H1 (cell line): ENCODE measurements around the gene MTFP1. TPM values are rescaled to one million over a fixed set of nuclear protein-coding genes. Genes with fewer than 3 reads are reported as not detected.

ENCODE experiments used
- FOSL1 ChIP-seq: IDR thresholded peaks from 2 replicates; pipeline ENCODE4 v1.6.1; 2011; ENCODE audit warnings: mild to moderate bottlenecking, low read depth, low read length, moderate library complexity; ENCODE audit not compliant: insufficient read depth
- SIX5 ChIP-seq: IDR thresholded peaks from 2 replicates; pipeline ENCODE4 v1.6.1; 2011; ENCODE audit warnings: mild to moderate bottlenecking, low read depth, low read length
- polyA plus RNA-seq, 7 experiments: library from polyadenylated mRNA; depleted of rRNA in 3 of 7; stranded (reverse) in 5 of 7; unstranded in 2 of 7; fragments of >200 nt in 5 of 7; fragments of 200-250 nt in 2 of 7; gene quantifications; 1 replicate in 5 of 7; 2 replicates in 1 of 7; 4 replicates in 1 of 7; pipeline versions ENCODE4 v1.2.1 to v1.2.3, GENCODE V29; 2011 to 2013; ENCODE audit warnings: missing spikeins in 2 of 7, mixed read lengths in 2 of 7
- total RNA-seq: library from RNA; stranded (reverse); fragmentation: NEBNext Ultra II Directional; extraction: Animal tissue kit (Norgen Biotek cat#: 25700); gene quantifications from 2 replicates; pipeline ENCODE4 v1.2.1, GENCODE V29; 2021
- TF ChIP-seq, protein P1 (sequence below): fragments of 300-600 bp; sonication (generic); IDR thresholded peaks from 2 replicates; pipeline ENCODE4 v1.7.1; 2012; ENCODE audit warnings: low read length, moderate library complexity, mild to moderate bottlenecking, inconsistent platforms; ENCODE audit not compliant: insufficient replicate concordance
- TF ChIP-seq, protein P2 (sequence below), 3 experiments: IDR thresholded peaks; 1 replicate in 2 of 3; 2 replicates in 1 of 3; pipeline versions ENCODE4 v1.5.1 to v1.6.1; 2011; ENCODE audit warnings: low read length in 3 of 3, mild to moderate bottlenecking in 3 of 3, inconsistent platforms in 2 of 3, low read depth in 1 of 3, moderate library complexity in 1 of 3; ENCODE audit not compliant: insufficient read depth in 1 of 3; ENCODE audit errors: control extremely low read depth in 1 of 3
- TF ChIP-seq, protein P3 (sequence below): IDR thresholded peaks from 2 replicates; pipeline ENCODE4 v1.6.1; 2012; ENCODE audit warnings: low read length, inconsistent platforms

MTFP1 gene
- total and polyA plus RNA-seq, 2 of the 8 experiments (the other 6 are each of a cell fraction or from before 2014, with no cell fraction given): 59.8 to 98.8 TPM

DNA sequence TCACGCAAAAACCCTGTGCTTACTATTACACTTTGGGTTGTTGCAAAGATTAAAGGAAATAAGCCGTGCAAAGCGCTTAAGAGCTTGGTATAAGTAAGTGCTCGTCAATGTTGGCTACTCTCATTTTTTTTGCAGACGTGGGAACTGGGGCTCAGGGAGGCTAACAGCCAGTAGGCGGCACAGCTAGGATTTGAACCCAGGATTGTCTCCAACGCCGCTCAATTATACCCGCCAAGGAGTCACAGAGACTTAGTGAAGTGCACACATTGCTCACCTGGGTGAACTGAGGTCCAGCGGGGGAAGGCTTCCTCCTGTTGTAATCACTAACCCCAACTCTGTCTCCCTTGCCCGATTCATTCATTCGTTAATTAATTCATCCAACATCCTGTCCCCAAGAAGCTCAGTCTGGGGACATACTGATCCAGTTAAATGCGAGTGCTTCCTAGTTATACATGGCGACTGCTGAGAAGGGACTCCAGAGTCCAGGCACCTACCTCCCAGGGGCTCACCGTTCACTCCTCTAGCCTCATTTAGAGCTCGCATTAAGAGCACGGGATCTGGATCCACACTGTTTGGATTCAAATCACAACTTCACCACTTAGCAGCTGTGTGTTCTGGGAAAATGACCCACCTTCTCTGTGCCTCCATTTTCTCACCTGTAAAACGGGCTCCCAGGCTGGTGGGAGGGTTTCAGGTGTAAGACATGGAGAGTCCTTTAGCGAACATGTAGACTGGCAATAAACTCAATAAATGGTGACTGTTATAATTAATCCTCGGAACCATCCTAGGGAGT is 838 bp upstream of the MTFP1 start (continued):
- TF ChIP-seq, protein P1, sequence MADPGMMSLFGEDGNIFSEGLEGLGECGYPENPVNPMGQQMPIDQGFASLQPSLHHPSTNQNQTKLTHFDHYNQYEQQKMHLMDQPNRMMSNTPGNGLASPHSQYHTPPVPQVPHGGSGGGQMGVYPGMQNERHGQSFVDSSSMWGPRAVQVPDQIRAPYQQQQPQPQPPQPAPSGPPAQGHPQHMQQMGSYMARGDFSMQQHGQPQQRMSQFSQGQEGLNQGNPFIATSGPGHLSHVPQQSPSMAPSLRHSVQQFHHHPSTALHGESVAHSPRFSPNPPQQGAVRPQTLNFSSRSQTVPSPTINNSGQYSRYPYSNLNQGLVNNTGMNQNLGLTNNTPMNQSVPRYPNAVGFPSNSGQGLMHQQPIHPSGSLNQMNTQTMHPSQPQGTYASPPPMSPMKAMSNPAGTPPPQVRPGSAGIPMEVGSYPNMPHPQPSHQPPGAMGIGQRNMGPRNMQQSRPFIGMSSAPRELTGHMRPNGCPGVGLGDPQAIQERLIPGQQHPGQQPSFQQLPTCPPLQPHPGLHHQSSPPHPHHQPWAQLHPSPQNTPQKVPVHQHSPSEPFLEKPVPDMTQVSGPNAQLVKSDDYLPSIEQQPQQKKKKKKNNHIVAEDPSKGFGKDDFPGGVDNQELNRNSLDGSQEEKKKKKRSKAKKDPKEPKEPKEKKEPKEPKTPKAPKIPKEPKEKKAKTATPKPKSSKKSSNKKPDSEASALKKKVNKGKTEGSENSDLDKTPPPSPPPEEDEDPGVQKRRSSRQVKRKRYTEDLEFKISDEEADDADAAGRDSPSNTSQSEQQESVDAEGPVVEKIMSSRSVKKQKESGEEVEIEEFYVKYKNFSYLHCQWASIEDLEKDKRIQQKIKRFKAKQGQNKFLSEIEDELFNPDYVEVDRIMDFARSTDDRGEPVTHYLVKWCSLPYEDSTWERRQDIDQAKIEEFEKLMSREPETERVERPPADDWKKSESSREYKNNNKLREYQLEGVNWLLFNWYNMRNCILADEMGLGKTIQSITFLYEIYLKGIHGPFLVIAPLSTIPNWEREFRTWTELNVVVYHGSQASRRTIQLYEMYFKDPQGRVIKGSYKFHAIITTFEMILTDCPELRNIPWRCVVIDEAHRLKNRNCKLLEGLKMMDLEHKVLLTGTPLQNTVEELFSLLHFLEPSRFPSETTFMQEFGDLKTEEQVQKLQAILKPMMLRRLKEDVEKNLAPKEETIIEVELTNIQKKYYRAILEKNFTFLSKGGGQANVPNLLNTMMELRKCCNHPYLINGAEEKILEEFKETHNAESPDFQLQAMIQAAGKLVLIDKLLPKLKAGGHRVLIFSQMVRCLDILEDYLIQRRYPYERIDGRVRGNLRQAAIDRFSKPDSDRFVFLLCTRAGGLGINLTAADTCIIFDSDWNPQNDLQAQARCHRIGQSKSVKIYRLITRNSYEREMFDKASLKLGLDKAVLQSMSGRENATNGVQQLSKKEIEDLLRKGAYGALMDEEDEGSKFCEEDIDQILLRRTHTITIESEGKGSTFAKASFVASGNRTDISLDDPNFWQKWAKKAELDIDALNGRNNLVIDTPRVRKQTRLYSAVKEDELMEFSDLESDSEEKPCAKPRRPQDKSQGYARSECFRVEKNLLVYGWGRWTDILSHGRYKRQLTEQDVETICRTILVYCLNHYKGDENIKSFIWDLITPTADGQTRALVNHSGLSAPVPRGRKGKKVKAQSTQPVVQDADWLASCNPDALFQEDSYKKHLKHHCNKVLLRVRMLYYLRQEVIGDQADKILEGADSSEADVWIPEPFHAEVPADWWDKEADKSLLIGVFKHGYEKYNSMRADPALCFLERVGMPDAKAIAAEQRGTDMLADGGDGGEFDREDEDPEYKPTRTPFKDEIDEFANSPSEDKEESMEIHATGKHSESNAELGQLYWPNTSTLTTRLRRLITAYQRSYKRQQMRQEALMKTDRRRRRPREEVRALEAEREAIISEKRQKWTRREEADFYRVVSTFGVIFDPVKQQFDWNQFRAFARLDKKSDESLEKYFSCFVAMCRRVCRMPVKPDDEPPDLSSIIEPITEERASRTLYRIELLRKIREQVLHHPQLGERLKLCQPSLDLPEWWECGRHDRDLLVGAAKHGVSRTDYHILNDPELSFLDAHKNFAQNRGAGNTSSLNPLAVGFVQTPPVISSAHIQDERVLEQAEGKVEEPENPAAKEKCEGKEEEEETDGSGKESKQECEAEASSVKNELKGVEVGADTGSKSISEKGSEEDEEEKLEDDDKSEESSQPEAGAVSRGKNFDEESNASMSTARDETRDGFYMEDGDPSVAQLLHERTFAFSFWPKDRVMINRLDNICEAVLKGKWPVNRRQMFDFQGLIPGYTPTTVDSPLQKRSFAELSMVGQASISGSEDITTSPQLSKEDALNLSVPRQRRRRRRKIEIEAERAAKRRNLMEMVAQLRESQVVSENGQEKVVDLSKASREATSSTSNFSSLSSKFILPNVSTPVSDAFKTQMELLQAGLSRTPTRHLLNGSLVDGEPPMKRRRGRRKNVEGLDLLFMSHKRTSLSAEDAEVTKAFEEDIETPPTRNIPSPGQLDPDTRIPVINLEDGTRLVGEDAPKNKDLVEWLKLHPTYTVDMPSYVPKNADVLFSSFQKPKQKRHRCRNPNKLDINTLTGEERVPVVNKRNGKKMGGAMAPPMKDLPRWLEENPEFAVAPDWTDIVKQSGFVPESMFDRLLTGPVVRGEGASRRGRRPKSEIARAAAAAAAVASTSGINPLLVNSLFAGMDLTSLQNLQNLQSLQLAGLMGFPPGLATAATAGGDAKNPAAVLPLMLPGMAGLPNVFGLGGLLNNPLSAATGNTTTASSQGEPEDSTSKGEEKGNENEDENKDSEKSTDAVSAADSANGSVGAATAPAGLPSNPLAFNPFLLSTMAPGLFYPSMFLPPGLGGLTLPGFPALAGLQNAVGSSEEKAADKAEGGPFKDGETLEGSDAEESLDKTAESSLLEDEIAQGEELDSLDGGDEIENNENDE: no peak
- TF ChIP-seq, protein P2, sequence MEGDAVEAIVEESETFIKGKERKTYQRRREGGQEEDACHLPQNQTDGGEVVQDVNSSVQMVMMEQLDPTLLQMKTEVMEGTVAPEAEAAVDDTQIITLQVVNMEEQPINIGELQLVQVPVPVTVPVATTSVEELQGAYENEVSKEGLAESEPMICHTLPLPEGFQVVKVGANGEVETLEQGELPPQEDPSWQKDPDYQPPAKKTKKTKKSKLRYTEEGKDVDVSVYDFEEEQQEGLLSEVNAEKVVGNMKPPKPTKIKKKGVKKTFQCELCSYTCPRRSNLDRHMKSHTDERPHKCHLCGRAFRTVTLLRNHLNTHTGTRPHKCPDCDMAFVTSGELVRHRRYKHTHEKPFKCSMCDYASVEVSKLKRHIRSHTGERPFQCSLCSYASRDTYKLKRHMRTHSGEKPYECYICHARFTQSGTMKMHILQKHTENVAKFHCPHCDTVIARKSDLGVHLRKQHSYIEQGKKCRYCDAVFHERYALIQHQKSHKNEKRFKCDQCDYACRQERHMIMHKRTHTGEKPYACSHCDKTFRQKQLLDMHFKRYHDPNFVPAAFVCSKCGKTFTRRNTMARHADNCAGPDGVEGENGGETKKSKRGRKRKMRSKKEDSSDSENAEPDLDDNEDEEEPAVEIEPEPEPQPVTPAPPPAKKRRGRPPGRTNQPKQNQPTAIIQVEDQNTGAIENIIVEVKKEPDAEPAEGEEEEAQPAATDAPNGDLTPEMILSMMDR (IDR thresholded peaks at IDR 0.05; ENCODE audit: control extremely low read depth in 1 of 3, insufficient read depth in 1 of 3, low read depth in 1 of 3, low read length in 3 of 3): peak in 1 of 3 experiments; percentile 20; a peak in 2 of 4 replicates
- TF ChIP-seq SIX5: no peak
- TF ChIP-seq, protein P3, sequence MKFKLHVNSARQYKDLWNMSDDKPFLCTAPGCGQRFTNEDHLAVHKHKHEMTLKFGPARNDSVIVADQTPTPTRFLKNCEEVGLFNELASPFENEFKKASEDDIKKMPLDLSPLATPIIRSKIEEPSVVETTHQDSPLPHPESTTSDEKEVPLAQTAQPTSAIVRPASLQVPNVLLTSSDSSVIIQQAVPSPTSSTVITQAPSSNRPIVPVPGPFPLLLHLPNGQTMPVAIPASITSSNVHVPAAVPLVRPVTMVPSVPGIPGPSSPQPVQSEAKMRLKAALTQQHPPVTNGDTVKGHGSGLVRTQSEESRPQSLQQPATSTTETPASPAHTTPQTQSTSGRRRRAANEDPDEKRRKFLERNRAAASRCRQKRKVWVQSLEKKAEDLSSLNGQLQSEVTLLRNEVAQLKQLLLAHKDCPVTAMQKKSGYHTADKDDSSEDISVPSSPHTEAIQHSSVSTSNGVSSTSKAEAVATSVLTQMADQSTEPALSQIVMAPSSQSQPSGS: 0 out of 2 replicates have a peak, but pooled peaks have one; percentile 24
- no peak for TF ChIP-seq FOSL1
- TF ChIP-seq, all 59 proteins: peak for 3
